Measurements from ENCODE around the gene PTPN14. TPM values are rescaled to one million over a fixed set of nuclear protein-coding genes. Genes with fewer than 3 reads are reported as not detected.
"Not testable (repeated sequence)": the region's sequence is repeated elsewhere in the genome, so short reads cannot be mapped to it uniquely, and the experiment has no call there.

The PTPN14 gene
- total RNA-seq, 2 donors from 2014 or later = 9.8 to 11.8 TPM

GRCh38 chr1:214524824-214525223 is 26.6 kb downstream of the PTPN14 start:
- DNase-seq = no peak
- Histone ChIP-seq H3K9ac (ENCODE audit: low read depth in 2 of 2, low read length in 2 of 2) (no peak overlapping the region), H3K27me3 (no peaks in the 10 kb centered on the region), H3K27ac (no peak overlapping the region), H3K4me1 (no peaks in the 10 kb centered on the region), H3K4me3 (no peak overlapping the region), H3K36me3 (no peaks in the 10 kb centered on the region), H3K9me3 (no peaks in the 10 kb centered on the region)
- no peak for TF ChIP-seq CTCF (IDR thresholded peaks at IDR 0.05)
- intact Hi-C loops (cut with DNase I) = no loop called here

GRCh38 chr1:214523124-214523824 is 28.1 kb downstream of the PTPN14 start:
- Histone ChIP-seq H3K27me3 (no peaks in the 10 kb centered on the region), H3K27ac (no peak overlapping the region), H3K9ac (ENCODE audit: low read depth in 2 of 2, low read length in 2 of 2) (no peak overlapping the region), H3K4me3 (no peak overlapping the region), H3K36me3 (no peaks in the 10 kb centered on the region), H3K9me3 (no peaks in the 10 kb centered on the region), H3K4me1 (no peaks in the 10 kb centered on the region)
- no peak for DNase-seq
- TF ChIP-seq CTCF (IDR thresholded peaks at IDR 0.05) = no peak
- intact Hi-C loops (cut with DNase I) = no loop called here

GRCh38 chr1:214521458-214521857 is 29.9 kb downstream of the PTPN14 start:
- H3K27ac ChIP-seq; H3K36me3 ChIP-seq; intact Hi-C loops (cut with DNase I); H3K9ac ChIP-seq (ENCODE audit: low read depth in 2 of 2, low read length in 2 of 2); DNase-seq; H3K4me3 ChIP-seq; H3K4me1 ChIP-seq; H3K9me3 ChIP-seq; H3K27me3 ChIP-seq: not testable (repeated sequence)

GRCh38 chr1:214520544-214521165 is 30.7 kb downstream of the PTPN14 start:
- no peak for TF ChIP-seq CTCF (IDR thresholded peaks at IDR 0.05)
- Histone ChIP-seq H3K9ac (ENCODE audit: low read depth in 2 of 2, low read length in 2 of 2) (no peak overlapping the region), H3K4me3 (no peak overlapping the region), H3K27me3 (no peaks in the 10 kb centered on the region), H3K36me3 (no peaks in the 10 kb centered on the region), H3K4me1 (no peaks in the 10 kb centered on the region), H3K9me3 (no peaks in the 10 kb centered on the region), H3K27ac (no peak overlapping the region)
- intact Hi-C loops (cut with DNase I) = no loop called here
- no peak for DNase-seq

GRCh38 chr1:214518361-214518760 is 33.0 kb downstream of the PTPN14 start:
- H3K27me3 ChIP-seq = no peaks in the 10 kb centered on the region
- no peak overlapping the region for H3K27ac ChIP-seq
- intact Hi-C loops (cut with DNase I) = no loop called here
- H3K4me1 ChIP-seq = no peaks in the 10 kb centered on the region
- no peaks in the 10 kb centered on the region for H3K9me3 ChIP-seq
- H3K4me3 ChIP-seq = no peak overlapping the region
- no peaks in the 10 kb centered on the region for H3K36me3 ChIP-seq
- no peak for TF ChIP-seq CTCF (IDR thresholded peaks at IDR 0.05)
- no peak overlapping the region for H3K9ac ChIP-seq (ENCODE audit: low read depth in 2 of 2, low read length in 2 of 2)
- DNase-seq = no peak
